Uterus (tissue), 2 donors: ENCODE data around the gene DPP6.

ENCODE experiments used
- CTCF ChIP-seq, 4 experiments: fragments of 200-600 bp in 2 of 4; fragments of 450-650 bp in 2 of 4; sonication (generic) in 2 of 4; IDR thresholded peaks; one replicate each; pipeline ENCODE4 v1.5.1; 2016 to 2019; ENCODE audit warnings: antibody characterized with exemption in 4 of 4, mild to moderate bottlenecking in 2 of 4, moderate library complexity in 1 of 4
- POLR2A ChIP-seq, 2 donors: fragments of 450-650 bp; IDR thresholded peaks; one replicate each; pipeline ENCODE4 v1.6.1; 2016; ENCODE audit warnings: antibody characterized with exemption in 2 of 2, mild to moderate bottlenecking in 1 of 2, moderate library complexity in 1 of 2

- TF ChIP-seq CTCF (IDR thresholded peaks at IDR 0.05) (no peak), POLR2A (IDR thresholded peaks at IDR 0.05) (no peak)
Measured at GRCh38 chr7:154431045-154431444, 378.8 kb downstream of the DPP6 start.
